Lung (tissue), 12 donors: ENCODE data around the gene CACNB4. TPM values are rescaled to one million over a fixed set of nuclear protein-coding genes. Genes with fewer than 3 reads are reported as not detected.

Experiments
- ATAC-seq: fragments of 200-7000 bp; cut with Tn5 transposase; one replicate; pipeline ENCODE4 v1.9.1; 2020; ENCODE audit warnings: moderate number of reproducible peaks; ENCODE audit not compliant: insufficient read depth, low FRiP score
- DNase-seq, 3 donors: peaks; one replicate each; pipeline ENCODE4 v3.0.0-alpha.2; 2013 to 2017
- H3K27ac ChIP-seq, 2 donors: one replicate each; pipeline ENCODE4 v1.5.1; 2013; ENCODE audit warnings: mild to moderate bottlenecking in 2 of 2, moderate library complexity in 2 of 2, control low read depth in 1 of 2, inconsistent platforms in 1 of 2, low read depth in 1 of 2, low read length in 1 of 2
- H3K27me3 ChIP-seq, 3 donors: one replicate each; pipeline ENCODE4 v1.5.1; 2013; ENCODE audit warnings: low read length in 2 of 3; ENCODE audit not compliant: control insufficient read depth in 3 of 3, insufficient read depth in 3 of 3
- H3K36me3 ChIP-seq, 4 donors: one replicate each; pipeline ENCODE4 v1.5.1; 2013; ENCODE audit warnings: low read length in 4 of 4, mild to moderate bottlenecking in 1 of 4, moderate library complexity in 1 of 4; ENCODE audit not compliant: control insufficient read depth in 4 of 4, insufficient read depth in 4 of 4
- H3K4me1 ChIP-seq, 5 donors: one replicate each; pipeline ENCODE4 v1.5.1; 2013; ENCODE audit warnings: low read length in 5 of 5, mild to moderate bottlenecking in 2 of 5, moderate library complexity in 1 of 5; ENCODE audit not compliant: control insufficient read depth in 5 of 5, insufficient read depth in 5 of 5
- H3K4me3 ChIP-seq: one replicate; pipeline ENCODE4 v1.5.1; 2013; ENCODE audit warnings: mild to moderate bottlenecking, control low read depth, moderate library complexity
- H3K9ac ChIP-seq, 2 donors: one replicate each; pipeline ENCODE4 v1.5.1; 2013; ENCODE audit warnings: low read length in 2 of 2, control low read depth in 1 of 2; ENCODE audit not compliant: insufficient read depth in 1 of 2
- H3K9me3 ChIP-seq, 4 donors: one replicate each; pipeline ENCODE4 v1.5.1; 2013; ENCODE audit warnings: low read length in 3 of 4, mild to moderate bottlenecking in 1 of 4, moderate library complexity in 1 of 4; ENCODE audit not compliant: control insufficient read depth in 4 of 4, insufficient read depth in 3 of 4
- CTCF ChIP-seq: IDR thresholded peaks from 2 replicates; pipeline ENCODE4 v1.5.1; 2012; ENCODE audit warnings: mild to moderate bottlenecking; ENCODE audit errors: control extremely low read depth, extremely low read depth
- WGBS, 2 donors: extraction: QIAGEN DNeasy Blood & Tissue Kit; methylation state at CpG; one replicate each; pipeline ENCODE4 v1.1.7; 2013; 5-methylcytosine and 5-hydroxymethylcytosine counted together
- polyA plus RNA-seq, 2 donors: library from polyadenylated mRNA; stranded (reverse); fragments of 200-250 nt; gene quantifications; one replicate each; pipeline ENCODE4 v1.2.1, GENCODE V29; 2013
- total RNA-seq, 2 donors: library from RNA; depleted of rRNA in 1 of 2; stranded (reverse); fragments of >200 nt in 1 of 2; gene quantifications; one replicate each; pipeline ENCODE4 v1.2.1, GENCODE V29; 2014 to 2021
- donor health status: control.
- donor health status: control.
- donor health status: Bipolar disorder and iron deficiency.
- donor health status: healthy.
- donor health status: DM: yes; HTN: yes; CAD: no.

CACNB4 gene
- total and polyA plus RNA-seq, 4 donors: 0.57 to 10.9 (median 5.5) TPM

- Histone ChIP-seq H3K9ac (no peak overlapping the region), H3K27ac (no peak overlapping the region), H3K4me3 (no peak overlapping the region), H3K36me3 (no peaks in the 10 kb centered on the region), H3K27me3 (no peaks in the 10 kb centered on the region), H3K9me3 (no peaks in the 10 kb centered on the region), H3K4me1 (peaks cover 0 to 30% (median 5%) of the 10 kb centered on the region in 5 donors)
- ATAC-seq: no peak
- peak; percentile 73 to 85 (median 81) for DNase-seq
- 17 to 30% methylated on average over 8 of the region's 8 CpGs for WGBS, 2 donors
- no peak for TF ChIP-seq CTCF
These were observed 125.0 kb downstream of the CACNB4 start for GRCh38 chr2:151973901-151974199.

- peak in 2 of 3 donors; percentile 59 to 62 for DNase-seq
- no peaks in the 10 kb centered on the region for H3K36me3 ChIP-seq
- H3K4me1 ChIP-seq: peaks cover 0 to 30% (median 5%) of the 10 kb centered on the region in 5 donors
- no peaks in the 10 kb centered on the region for H3K9me3 ChIP-seq
- no peak for TF ChIP-seq CTCF
- no peak for ATAC-seq
- no peak overlapping the region for H3K4me3 ChIP-seq
- 82 to 88% methylated on average over 8 of the region's 8 CpGs for WGBS, 2 donors
- H3K9ac ChIP-seq: no peak overlapping the region
- H3K27me3 ChIP-seq: no peaks in the 10 kb centered on the region
- H3K27ac ChIP-seq: no peak overlapping the region
These were observed 125.6 kb downstream of the CACNB4 start for GRCh38 chr2:151973013-151973900.

- TF ChIP-seq CTCF: no peak
- WGBS, 2 donors: 91 to 93% methylated on average over 8 of the region's 8 CpGs
These were observed 126.4 kb downstream of the CACNB4 start for GRCh38 chr2:151972241-151973012.

More at GRCh38 chr2:151972241-151973012, 126.4 kb downstream of the CACNB4 start:
- no peak overlapping the region for H3K27ac ChIP-seq
- H3K9ac ChIP-seq: peak overlapping the region in 1 of 2 donors; percentile 1
- no peaks in the 10 kb centered on the region for H3K9me3 ChIP-seq
- H3K4me1 ChIP-seq: peaks cover 0 to 30% (median 5%) of the 10 kb centered on the region in 5 donors
- H3K36me3 ChIP-seq: no peaks in the 10 kb centered on the region
- ATAC-seq: no peak
- H3K4me3 ChIP-seq: no peak overlapping the region
- H3K27me3 ChIP-seq: no peaks in the 10 kb centered on the region
- DNase-seq: peak in 1 of 3 donors; percentile 19
